Measurements from ENCODE around the gene KCNIP1. TPM values are rescaled to one million over a fixed set of nuclear protein-coding genes. Genes with fewer than 3 reads are reported as not detected.

KCNIP1 gene
- total and polyA plus RNA-seq, 8 donors, result 0.20 to 0.73 (median 0.31) TPM; not detected in 3

DNA sequence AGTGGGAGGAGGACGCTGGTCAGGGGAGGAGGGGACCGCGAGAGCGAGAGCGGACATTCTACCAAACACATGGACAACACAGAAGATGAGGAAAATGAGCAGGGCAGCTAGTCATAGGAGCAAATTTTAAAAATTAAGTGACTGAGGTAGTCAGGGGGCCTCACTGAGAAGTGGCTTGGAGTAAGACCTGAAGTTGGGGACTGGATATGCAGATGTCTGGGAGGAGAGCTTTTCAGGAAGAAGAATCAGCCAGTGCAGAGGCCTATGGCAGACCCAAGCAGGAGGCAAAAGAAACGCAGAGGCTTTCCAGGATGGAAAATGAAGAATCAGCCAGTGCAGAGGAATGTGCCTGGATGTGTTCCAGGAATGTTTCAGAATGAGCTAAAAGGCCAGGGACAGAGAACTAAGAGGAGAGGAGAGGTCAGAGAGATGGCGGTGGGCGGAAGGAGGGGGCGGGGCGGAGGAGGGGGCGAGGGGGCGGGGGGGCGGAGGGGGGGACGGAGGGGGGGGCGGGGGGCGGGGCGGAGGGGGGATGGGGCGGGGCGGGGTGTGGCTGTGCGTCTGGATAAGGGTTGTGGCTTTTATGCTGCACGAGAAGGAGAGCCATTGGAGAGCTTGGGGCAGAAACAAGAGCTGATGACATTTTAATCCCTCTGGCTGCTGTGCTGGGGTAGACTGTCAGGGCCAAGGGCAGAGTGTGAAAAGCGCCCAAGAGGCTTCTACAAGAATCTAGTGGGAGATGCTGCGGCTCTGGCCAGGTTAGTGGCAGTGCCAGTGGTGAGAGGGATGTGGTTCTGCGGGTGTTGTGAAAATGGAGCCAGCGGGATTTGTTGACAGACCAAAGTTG lies 129.6 kb downstream of the KCNIP1 start:
- TF ChIP-seq POLR2A (IDR thresholded peaks at IDR 0.05), result no peak
- TF ChIP-seq, protein P1, sequence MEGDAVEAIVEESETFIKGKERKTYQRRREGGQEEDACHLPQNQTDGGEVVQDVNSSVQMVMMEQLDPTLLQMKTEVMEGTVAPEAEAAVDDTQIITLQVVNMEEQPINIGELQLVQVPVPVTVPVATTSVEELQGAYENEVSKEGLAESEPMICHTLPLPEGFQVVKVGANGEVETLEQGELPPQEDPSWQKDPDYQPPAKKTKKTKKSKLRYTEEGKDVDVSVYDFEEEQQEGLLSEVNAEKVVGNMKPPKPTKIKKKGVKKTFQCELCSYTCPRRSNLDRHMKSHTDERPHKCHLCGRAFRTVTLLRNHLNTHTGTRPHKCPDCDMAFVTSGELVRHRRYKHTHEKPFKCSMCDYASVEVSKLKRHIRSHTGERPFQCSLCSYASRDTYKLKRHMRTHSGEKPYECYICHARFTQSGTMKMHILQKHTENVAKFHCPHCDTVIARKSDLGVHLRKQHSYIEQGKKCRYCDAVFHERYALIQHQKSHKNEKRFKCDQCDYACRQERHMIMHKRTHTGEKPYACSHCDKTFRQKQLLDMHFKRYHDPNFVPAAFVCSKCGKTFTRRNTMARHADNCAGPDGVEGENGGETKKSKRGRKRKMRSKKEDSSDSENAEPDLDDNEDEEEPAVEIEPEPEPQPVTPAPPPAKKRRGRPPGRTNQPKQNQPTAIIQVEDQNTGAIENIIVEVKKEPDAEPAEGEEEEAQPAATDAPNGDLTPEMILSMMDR (IDR thresholded peaks at IDR 0.05), result peak in 2 of 7 experiments; percentile 14 to 16
- 3 to 5% (median 3%) methylated on average over 12 to 22 of the region's 25 CpGs for WGBS, 5 donors
- Histone ChIP-seq H3K36me3 (no peaks in the 10 kb centered on the region), H3K4me3 (peak overlapping the region; percentile 12 to 35 (median 28)), H3K27ac (peak overlapping the region; percentile 19 to 85 (median 80)), H3K4me1 (peaks cover 19 to 41% (median 29%) of the 10 kb centered on the region in 4 donors), H3K27me3 (peaks cover 0 to 11% (median 0%) of the 10 kb centered on the region in 3 donors), H3K9me3 (no peaks in the 10 kb centered on the region)
- intact Hi-C loops (cut with DNase I; ENCODE audit: low total_unique reads), result loop anchor here (5.0 kb wide), 1 partner anchor 196 kb away; no protein-coding TSS in a partner anchor
- peak in 1 of 2 donors; percentile 92 for DNase-seq

DNA sequence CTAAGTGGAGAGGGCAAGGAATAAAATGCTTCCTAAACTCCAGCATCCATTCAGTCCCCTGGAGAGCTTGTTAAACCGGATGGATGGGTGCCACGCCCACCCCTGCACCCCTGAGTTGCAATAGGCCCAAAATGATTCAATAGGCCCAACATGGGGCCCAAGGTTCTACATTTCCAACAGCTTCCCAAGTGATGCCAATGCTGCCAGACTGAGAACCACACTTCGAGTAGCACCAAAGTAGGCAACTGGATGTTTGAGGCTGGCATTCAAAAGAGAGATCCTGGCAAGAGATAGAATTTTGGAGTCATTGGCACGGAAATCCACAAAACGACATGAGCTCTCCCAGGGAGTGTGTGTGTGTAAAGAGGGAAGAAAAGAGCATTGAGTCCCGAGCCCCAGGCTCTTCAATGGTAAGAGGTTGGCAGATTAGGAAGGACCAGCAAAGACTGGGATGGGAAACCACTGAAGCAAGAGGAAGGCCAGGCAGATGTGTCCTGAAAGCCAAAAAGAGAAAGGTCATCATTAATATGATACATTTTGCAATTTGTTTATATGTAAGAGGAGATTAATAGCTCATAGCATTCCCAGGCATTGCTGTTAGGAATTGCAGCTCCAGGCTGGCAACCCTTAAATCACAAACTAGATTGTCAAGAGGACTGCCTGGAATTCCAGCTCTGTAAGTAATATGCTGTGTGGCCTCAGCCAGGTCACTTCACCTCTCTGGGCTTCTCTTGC lies 130.6 kb downstream of the KCNIP1 start:
- peaks cover 19 to 41% (median 29%) of the 10 kb centered on the region in 4 donors for H3K4me1 ChIP-seq
- WGBS, 5 donors, result 53 to 68% (median 57%) methylated on average over 6 of the region's 6 CpGs
- DNase-seq, result no peak
- no peaks in the 10 kb centered on the region for H3K9me3 ChIP-seq
- intact Hi-C loops (cut with DNase I; ENCODE audit: low total_unique reads), result loop anchor here (5.0 kb wide), 1 partner anchor 197 kb away; no protein-coding TSS in a partner anchor
- H3K27me3 ChIP-seq, result peaks cover 0 to 12% (median 0%) of the 10 kb centered on the region in 3 donors
- peak overlapping the region in 4 of 5 donors; percentile 47 to 85 (median 70) for H3K27ac ChIP-seq
- no peaks in the 10 kb centered on the region for H3K36me3 ChIP-seq
- no peak overlapping the region for H3K4me3 ChIP-seq
- TF ChIP-seq EP300 (IDR thresholded peaks at IDR 0.05) (no peak), POLR2AphosphoS5 (IDR thresholded peaks at IDR 0.05) (no peak), POLR2A (IDR thresholded peaks at IDR 0.05) (no peak)
- TF ChIP-seq, protein P1 (IDR thresholded peaks at IDR 0.05), result no peak

DNA sequence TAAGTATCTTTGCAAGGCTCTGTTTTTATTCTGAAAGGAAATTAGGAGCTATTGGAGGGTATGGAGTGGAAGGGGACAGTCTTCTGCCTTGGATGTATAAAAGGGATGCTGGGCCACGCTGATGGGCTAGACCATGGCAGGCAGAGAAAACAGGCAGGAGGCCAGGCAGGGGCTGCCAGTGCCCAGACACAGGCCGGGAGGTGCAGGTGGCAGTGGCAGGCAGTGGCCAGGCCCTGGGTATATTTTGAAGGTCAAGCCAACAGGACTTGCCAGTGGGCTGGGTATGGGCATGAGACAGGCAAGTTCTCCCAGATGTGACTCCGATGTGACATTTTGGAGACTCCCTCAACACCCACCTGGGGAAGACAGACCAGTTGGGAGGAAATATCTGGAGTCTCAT lies 131.9 kb downstream of the KCNIP1 start:
- WGBS, 5 donors, result 83 to 93% (median 90%) methylated on average over 3 of the region's 3 CpGs
- Histone ChIP-seq H3K4me1 (peaks cover 19 to 40% (median 29%) of the 10 kb centered on the region in 4 donors), H3K9me3 (no peaks in the 10 kb centered on the region), H3K36me3 (no peaks in the 10 kb centered on the region), H3K27me3 (peaks cover 0 to 12% (median 0%) of the 10 kb centered on the region in 3 donors), H3K4me3 (no peak overlapping the region), H3K27ac (no peak overlapping the region)
- TF ChIP-seq POLR2A (IDR thresholded peaks at IDR 0.05), result no peak
- no peak for TF ChIP-seq POLR2AphosphoS5 (IDR thresholded peaks at IDR 0.05)
- TF ChIP-seq, protein P1 (IDR thresholded peaks at IDR 0.05), result no peak
- TF ChIP-seq EP300 (IDR thresholded peaks at IDR 0.05), result no peak
- intact Hi-C loops (cut with DNase I; ENCODE audit: low total_unique reads), result no loop called here
- no peak for DNase-seq

DNA sequence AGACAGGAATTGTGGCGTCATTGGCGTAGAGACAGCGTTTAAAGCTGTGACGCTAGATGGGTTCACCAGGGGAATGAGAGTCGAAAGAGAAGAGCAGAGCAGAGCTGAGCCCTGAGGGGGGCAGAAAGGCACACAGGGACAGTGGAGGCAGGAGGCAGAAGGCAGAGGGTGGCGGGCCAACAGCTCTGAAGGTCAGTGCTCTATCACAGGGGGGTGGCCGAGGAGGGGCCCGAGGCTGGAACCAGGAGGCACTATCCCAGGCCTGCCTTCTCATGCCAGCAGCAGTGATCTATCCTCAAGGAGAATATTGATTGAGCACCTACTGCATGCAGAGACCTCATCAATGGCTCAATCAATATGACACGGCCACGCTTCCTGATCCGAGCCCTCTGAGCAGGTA lies 132.4 kb downstream of the KCNIP1 start:
- DNase-seq, result no peak
- no peaks in the 10 kb centered on the region for H3K9me3 ChIP-seq
- no peaks in the 10 kb centered on the region for H3K36me3 ChIP-seq
- peaks cover 19 to 36% (median 27%) of the 10 kb centered on the region in 4 donors for H3K4me1 ChIP-seq
- H3K4me3 ChIP-seq, result no peak overlapping the region
- intact Hi-C loops (cut with DNase I; ENCODE audit: low total_unique reads), result no loop called here
- 84 to 93% (median 86%) methylated on average over 11 of the region's 11 CpGs for WGBS, 5 donors
- no peak overlapping the region for H3K27ac ChIP-seq
- TF ChIP-seq POLR2AphosphoS5 (IDR thresholded peaks at IDR 0.05), result no peak
- TF ChIP-seq POLR2A (IDR thresholded peaks at IDR 0.05), result no peak
- TF ChIP-seq, protein P1 (IDR thresholded peaks at IDR 0.05), result no peak
- TF ChIP-seq EP300 (IDR thresholded peaks at IDR 0.05), result no peak
- H3K27me3 ChIP-seq, result peaks cover 0 to 17% (median 0%) of the 10 kb centered on the region in 3 donors

All from stomach (tissue), 9 donors.